Bronchial epithelial cell (primary cell): ENCODE measurements around the gene MARCHF7. TPM values are rescaled to one million over a fixed set of nuclear protein-coding genes. Genes with fewer than 3 reads are reported as not detected.

ENCODE experiments used
- DNase-seq: peaks from one replicate; pipeline ENCODE4 v3.0.0-alpha.2; 2010; ENCODE audit warnings: low read depth
- FAIRE-seq: peaks from 2 replicates; lab custom pipeline; 2011; peaks lifted over from hg19 to GRCh38; lab: Jason Lieb, UNC
- H3K27me3 ChIP-seq: 2 replicates; pipeline ENCODE4 v1.5.1; 2011; ENCODE audit warnings: low read length; ENCODE audit not compliant: control insufficient read depth, insufficient read depth
- H3K36me3 ChIP-seq: 2 replicates; pipeline ENCODE4 v1.5.1; 2011; ENCODE audit warnings: low read length; ENCODE audit not compliant: control insufficient read depth, insufficient read depth
- H3K4me3 ChIP-seq: 2 replicates; pipeline ENCODE4 v1.5.1; 2011; ENCODE audit warnings: mild to moderate bottlenecking, low read depth, low read length, control low read depth
- total RNA-seq: library from RNA; depleted of rRNA; stranded (reverse); fragments of >200 nt; gene quantifications from 2 replicates; pipeline ENCODE4 v1.2.1, GENCODE V29; 2014
- TF ChIP-seq, protein P1 (sequence below): IDR thresholded peaks from 2 replicates; pipeline ENCODE4 v1.5.1; 2011; ENCODE audit warnings: mild to moderate bottlenecking, moderate library complexity, low read length, control low read depth, inconsistent platforms; ENCODE audit not compliant: insufficient read depth, severe bottlenecking

The MARCHF7 gene
- total RNA-seq, 1 donor from 2014 or later, result 103 TPM

DNA sequence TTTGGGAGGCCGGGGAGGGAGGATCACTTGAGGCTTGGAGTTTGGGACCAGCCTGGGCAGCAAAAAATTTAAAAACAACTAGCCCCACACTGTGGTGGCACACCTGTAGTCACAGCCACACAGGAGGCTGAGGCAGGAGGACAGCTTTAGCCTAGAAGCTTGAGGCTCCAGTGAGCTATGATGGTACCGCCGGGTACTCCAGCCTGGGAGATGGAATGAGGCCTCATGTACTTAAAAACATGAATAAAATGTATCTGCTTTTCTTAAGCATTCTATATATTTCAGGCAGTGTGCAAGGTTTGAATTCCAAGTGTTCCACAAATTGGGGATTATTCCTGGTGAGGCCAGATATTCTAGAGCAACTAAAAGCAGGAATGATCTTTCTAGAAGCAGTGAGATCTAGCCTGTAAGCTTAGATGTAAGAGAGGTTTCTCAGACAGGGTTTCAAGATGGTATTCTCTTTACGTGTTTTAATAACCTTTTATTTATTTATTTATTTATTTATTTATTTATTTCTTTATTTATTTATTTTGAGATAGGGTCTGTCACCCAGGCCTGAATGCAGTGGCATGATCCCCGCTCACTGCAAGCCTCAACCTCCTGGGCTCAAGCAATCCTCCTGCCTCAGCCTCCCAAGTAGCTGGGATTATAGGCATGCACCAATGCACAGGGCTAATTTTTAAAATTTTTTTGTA lies 4.1 kb upstream of the MARCHF7 start:
- TF ChIP-seq, protein P1, sequence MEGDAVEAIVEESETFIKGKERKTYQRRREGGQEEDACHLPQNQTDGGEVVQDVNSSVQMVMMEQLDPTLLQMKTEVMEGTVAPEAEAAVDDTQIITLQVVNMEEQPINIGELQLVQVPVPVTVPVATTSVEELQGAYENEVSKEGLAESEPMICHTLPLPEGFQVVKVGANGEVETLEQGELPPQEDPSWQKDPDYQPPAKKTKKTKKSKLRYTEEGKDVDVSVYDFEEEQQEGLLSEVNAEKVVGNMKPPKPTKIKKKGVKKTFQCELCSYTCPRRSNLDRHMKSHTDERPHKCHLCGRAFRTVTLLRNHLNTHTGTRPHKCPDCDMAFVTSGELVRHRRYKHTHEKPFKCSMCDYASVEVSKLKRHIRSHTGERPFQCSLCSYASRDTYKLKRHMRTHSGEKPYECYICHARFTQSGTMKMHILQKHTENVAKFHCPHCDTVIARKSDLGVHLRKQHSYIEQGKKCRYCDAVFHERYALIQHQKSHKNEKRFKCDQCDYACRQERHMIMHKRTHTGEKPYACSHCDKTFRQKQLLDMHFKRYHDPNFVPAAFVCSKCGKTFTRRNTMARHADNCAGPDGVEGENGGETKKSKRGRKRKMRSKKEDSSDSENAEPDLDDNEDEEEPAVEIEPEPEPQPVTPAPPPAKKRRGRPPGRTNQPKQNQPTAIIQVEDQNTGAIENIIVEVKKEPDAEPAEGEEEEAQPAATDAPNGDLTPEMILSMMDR, result no peak
- no peak overlapping the region for H3K4me3 ChIP-seq
- H3K27me3 ChIP-seq, result no peaks in the 10 kb centered on the region
- no peaks in the 10 kb centered on the region for H3K36me3 ChIP-seq
- DNase-seq, result no peak
- FAIRE-seq, result no peak

DNA sequence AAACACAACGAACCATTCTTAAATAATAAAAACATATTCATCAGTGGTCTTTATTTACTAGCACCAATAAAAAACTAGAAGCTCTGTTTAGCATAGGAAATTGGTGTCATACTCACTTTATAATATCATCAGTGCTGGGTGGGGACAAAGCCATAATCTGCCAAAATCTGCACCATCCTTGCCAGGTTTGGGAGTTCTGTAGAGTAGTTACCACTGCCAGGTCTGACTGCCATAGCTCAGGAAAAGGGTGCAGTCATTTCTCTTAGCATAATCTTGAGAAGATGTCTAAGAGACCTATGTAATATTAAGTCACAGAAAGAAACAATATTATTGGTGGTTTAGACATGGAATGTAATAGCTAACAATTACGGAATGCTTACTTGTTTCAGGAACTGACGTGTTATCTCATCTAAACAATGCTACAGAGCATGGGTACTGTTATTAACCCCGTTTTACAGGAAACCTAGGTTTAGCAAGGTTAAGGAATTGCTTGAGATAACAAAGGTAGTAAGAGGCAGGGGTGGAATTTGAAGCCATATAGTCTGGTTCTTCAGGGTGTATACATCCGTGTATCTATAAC lies 1.6 kb upstream of the MARCHF7 start:
- no peak overlapping the region for H3K4me3 ChIP-seq
- FAIRE-seq (no peak), DNase-seq (peak; percentile 55)
- TF ChIP-seq, protein P1, result no peak
- H3K27me3 ChIP-seq, result no peaks in the 10 kb centered on the region
- H3K36me3 ChIP-seq, result peaks cover 2% of the 10 kb centered on the region

- peak; percentile 66 for DNase-seq
- Histone ChIP-seq H3K36me3 (peaks cover 2% of the 10 kb centered on the region), H3K4me3 (peak overlapping the region; percentile 98), H3K27me3 (no peaks in the 10 kb centered on the region)
- TF ChIP-seq, protein P1, result no peak
- no peak for FAIRE-seq
Measured at GRCh38 chr2:159711562-159712142, 654 bp upstream of the MARCHF7 start.

- H3K27me3 ChIP-seq, result no peaks in the 10 kb centered on the region
- peak overlapping the region; percentile 98 for H3K4me3 ChIP-seq
- FAIRE-seq, result no peak
- TF ChIP-seq, protein P1, result no peak
- DNase-seq, result peak; percentile 24
- peaks cover 2% of the 10 kb centered on the region for H3K36me3 ChIP-seq
Measured at GRCh38 chr2:159712929-159713420, 669 bp downstream of the MARCHF7 start.

GRCh38 chr2:159713631-159714246 lies 1.4 kb downstream of the MARCHF7 start:
- no peak for FAIRE-seq
- Histone ChIP-seq H3K36me3 (peaks cover 2% of the 10 kb centered on the region), H3K27me3 (no peaks in the 10 kb centered on the region), H3K4me3 (peak overlapping the region; percentile 98)
- peak; percentile 48 for DNase-seq
- TF ChIP-seq, protein P1, result no peak
